Thoracic aorta (tissue), 2 donors: Measurements from ENCODE around the gene PRR33. TPM values are rescaled to one million over a fixed set of nuclear protein-coding genes. Genes with fewer than 3 reads are reported as not detected.

Experiments
- ATAC-seq: fragments of 150-250 bp; one replicate; pipeline ENCODE4 v1.8.0; 2017; ENCODE audit warnings: low read depth; ENCODE audit not compliant: insufficient number of reproducible peaks, low FRiP score
- DNase-seq: peaks from one replicate; pipeline ENCODE4 v3.0.0-alpha.2; 2020; ENCODE audit warnings: low spot score
- H3K27ac ChIP-seq, 2 donors: fragments of 200-600 bp; sonication (generic); 1 replicate in 1 of 2; 2 replicates in 1 of 2; pipeline ENCODE4 v1.5.1; 2016; ENCODE audit warnings: mild to moderate bottlenecking in 2 of 2, moderate library complexity in 2 of 2
- H3K27me3 ChIP-seq: fragments of 200-600 bp; sonication (generic); replicated peaks from 2 replicates; pipeline ENCODE4 v1.6.0; 2016; ENCODE audit warnings: mild to moderate bottlenecking; ENCODE audit not compliant: insufficient read depth
- H3K36me3 ChIP-seq: fragments of 200-600 bp; sonication (generic); one replicate; pipeline ENCODE4 v1.5.1; 2016
- H3K4me1 ChIP-seq, 2 donors: fragments of 200-600 bp; sonication (generic); 1 replicate in 1 of 2; 2 replicates in 1 of 2; pipeline versions ENCODE4 v1.5.1 to v1.6.0; 2016; ENCODE audit warnings: low read depth in 2 of 2, mild to moderate bottlenecking in 1 of 2; ENCODE audit not compliant: control insufficient read depth in 1 of 2
- H3K4me3 ChIP-seq: fragments of 200-600 bp; sonication (generic); 2 replicates; pipeline ENCODE4 v1.5.1; 2016; ENCODE audit warnings: mild to moderate bottlenecking
- H3K9me3 ChIP-seq: fragments of 200-600 bp; sonication (generic); 2 replicates; pipeline ENCODE4 v1.5.1; 2016
- total RNA-seq, 2 donors: library from RNA; depleted of rRNA; stranded (reverse); fragments of >200 nt; gene quantifications; one replicate each; pipeline versions ENCODE4 v1.1.0 to v1.2.3, GENCODE V29; 2016
- TF ChIP-seq, protein P1 (sequence below): fragments of 200-600 bp; sonication (generic); IDR thresholded peaks from one replicate; pipeline ENCODE4 v1.5.1; 2019; ENCODE audit warnings: antibody characterized with exemption

The PRR33 gene
- total RNA-seq, 2 donors from 2014 or later = 0.41 TPM; not detected in 1

- ATAC-seq = no peak
- no peak for DNase-seq
- H3K4me1 ChIP-seq = no peaks in the 10 kb centered on the region
- no peaks in the 10 kb centered on the region for H3K36me3 ChIP-seq
- no peak overlapping the region for H3K27ac ChIP-seq
- no peaks in the 10 kb centered on the region for H3K9me3 ChIP-seq
- no peak overlapping the region for H3K4me3 ChIP-seq
- TF ChIP-seq, protein P1, sequence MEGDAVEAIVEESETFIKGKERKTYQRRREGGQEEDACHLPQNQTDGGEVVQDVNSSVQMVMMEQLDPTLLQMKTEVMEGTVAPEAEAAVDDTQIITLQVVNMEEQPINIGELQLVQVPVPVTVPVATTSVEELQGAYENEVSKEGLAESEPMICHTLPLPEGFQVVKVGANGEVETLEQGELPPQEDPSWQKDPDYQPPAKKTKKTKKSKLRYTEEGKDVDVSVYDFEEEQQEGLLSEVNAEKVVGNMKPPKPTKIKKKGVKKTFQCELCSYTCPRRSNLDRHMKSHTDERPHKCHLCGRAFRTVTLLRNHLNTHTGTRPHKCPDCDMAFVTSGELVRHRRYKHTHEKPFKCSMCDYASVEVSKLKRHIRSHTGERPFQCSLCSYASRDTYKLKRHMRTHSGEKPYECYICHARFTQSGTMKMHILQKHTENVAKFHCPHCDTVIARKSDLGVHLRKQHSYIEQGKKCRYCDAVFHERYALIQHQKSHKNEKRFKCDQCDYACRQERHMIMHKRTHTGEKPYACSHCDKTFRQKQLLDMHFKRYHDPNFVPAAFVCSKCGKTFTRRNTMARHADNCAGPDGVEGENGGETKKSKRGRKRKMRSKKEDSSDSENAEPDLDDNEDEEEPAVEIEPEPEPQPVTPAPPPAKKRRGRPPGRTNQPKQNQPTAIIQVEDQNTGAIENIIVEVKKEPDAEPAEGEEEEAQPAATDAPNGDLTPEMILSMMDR = no peak
- no peaks in the 10 kb centered on the region for H3K27me3 ChIP-seq
Measured at GRCh38 chr11:1843098-1843473, 48.6 kb downstream of the PRR33 start.

- TF ChIP-seq, protein P1 = no peak
- Histone ChIP-seq H3K27ac (no peak overlapping the region), H3K27me3 (no peaks in the 10 kb centered on the region), H3K36me3 (no peaks in the 10 kb centered on the region), H3K4me1 (no peaks in the 10 kb centered on the region), H3K4me3 (no peak overlapping the region), H3K9me3 (no peaks in the 10 kb centered on the region)
- ATAC-seq = no peak
- DNase-seq = no peak
Measured at GRCh38 chr11:1842149-1843097, 49.3 kb downstream of the PRR33 start.

DNA sequence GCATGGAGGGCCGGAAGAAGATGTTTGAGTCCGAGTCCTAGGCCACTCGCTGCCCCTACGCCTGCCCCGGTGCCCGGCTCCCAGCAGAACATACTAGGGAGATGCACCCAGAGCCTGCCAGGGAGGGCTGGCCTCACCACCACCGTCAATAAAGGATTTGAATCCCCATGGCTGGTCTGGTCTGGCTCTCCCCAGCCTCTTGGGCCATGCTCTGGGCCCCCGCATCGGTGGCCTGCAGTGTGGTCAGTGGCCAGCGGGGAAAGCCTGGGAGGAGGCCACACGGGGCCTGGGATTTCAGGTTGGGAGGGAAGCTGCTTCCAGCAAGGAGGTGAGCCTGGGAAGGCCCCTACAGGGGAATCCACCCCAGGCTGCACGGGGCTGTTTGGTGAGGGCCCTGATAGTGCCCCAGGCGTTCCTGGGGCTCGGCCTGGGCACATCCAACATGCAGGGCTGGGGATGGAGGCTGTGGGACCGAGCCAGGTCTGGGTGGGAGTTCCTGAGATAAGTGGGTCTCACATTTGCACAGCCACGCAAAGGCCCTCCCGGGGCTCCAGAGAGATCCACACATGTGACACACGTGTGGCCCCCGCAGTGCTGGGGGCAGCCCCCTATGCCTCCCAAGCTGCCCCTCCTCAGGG lies 50.1 kb downstream of the PRR33 start:
- no peak overlapping the region for H3K27ac ChIP-seq
- no peak for DNase-seq
- no peaks in the 10 kb centered on the region for H3K4me1 ChIP-seq
- TF ChIP-seq, protein P1 = no peak
- H3K36me3 ChIP-seq = no peaks in the 10 kb centered on the region
- no peak overlapping the region for H3K4me3 ChIP-seq
- H3K9me3 ChIP-seq = no peaks in the 10 kb centered on the region
- no peaks in the 10 kb centered on the region for H3K27me3 ChIP-seq
- ATAC-seq = no peak

GRCh38 chr11:1840780-1841480 lies 50.8 kb downstream of the PRR33 start:
- Histone ChIP-seq H3K4me1 (no peaks in the 10 kb centered on the region), H3K36me3 (no peaks in the 10 kb centered on the region), H3K4me3 (no peak overlapping the region), H3K27ac (no peak overlapping the region), H3K27me3 (no peaks in the 10 kb centered on the region), H3K9me3 (no peaks in the 10 kb centered on the region)
- ATAC-seq = no peak
- DNase-seq = no peak
- TF ChIP-seq, protein P1 = no peak
